HG03342 (cell line): ENCODE measurements around the gene NACAD.

ENCODE experiments used
- ATAC-seq: cut with Tn5 transposase; IDR thresholded peaks from one replicate; pipeline ENCODE4 v1.9.1; 2021; ENCODE audit warnings: mild to moderate bottlenecking, moderate library complexity; ENCODE audit not compliant: unreplicated experiment

The NACAD gene

GRCh38 chr7:45075871-45076796 is 12.6 kb downstream of the NACAD start:
- no peak for ATAC-seq

DNA sequence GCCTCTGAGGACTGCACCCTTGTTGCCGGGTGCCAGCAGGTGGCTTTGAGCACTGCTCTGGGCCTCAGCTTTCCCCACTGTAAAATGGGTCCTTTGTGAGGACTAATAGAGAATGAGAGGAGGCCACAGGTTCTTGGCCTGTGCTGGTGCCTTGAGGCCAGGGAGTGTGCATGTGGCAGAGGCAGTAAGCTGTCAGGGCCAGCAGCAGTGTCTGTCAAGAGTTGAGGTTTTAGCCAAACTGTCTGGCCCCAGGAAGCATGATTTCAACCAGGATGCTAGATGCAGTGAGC is 13.5 kb downstream of the NACAD start:
- no peak for ATAC-seq

DNA sequence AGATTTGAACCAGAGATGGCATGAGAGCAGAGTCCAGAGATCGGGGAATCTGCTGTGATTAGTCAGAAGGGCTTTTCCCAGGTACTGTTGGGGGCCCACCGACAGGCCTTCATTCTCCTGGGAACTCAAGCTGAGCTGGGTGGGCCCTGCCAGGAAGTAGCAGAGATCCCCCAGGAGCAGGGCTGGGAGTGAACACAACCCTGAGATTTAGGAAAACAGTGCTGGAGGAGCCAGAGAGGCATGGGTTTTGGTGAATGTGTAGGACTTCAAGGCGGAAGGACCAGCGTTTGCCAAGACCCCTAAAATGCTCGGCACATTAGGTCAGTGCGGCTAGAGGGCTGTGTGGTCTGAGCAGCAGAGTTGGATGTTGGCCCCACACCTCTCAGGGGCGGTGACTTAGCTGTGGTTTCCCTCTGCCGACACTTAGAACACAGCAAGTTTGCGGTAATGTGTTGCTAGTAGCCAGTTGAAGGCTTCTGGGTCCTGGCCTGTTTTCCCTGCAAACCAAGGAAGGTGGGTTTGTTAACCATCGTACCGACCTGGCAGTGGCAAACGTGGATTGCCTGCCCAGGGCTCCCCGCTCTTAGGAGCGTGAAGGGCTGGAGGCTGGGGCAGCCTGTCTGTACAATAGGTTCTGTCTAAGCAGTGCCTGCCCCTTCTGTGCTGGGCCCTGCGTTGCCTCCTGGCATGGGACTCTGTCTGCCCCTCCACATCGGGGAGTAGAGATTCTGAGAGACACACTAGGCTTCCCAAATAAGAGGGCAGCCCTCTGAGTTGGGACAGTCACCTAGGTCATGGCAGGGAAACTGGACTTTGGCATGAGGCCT is 14.0 kb downstream of the NACAD start:
- no peak for ATAC-seq

DNA sequence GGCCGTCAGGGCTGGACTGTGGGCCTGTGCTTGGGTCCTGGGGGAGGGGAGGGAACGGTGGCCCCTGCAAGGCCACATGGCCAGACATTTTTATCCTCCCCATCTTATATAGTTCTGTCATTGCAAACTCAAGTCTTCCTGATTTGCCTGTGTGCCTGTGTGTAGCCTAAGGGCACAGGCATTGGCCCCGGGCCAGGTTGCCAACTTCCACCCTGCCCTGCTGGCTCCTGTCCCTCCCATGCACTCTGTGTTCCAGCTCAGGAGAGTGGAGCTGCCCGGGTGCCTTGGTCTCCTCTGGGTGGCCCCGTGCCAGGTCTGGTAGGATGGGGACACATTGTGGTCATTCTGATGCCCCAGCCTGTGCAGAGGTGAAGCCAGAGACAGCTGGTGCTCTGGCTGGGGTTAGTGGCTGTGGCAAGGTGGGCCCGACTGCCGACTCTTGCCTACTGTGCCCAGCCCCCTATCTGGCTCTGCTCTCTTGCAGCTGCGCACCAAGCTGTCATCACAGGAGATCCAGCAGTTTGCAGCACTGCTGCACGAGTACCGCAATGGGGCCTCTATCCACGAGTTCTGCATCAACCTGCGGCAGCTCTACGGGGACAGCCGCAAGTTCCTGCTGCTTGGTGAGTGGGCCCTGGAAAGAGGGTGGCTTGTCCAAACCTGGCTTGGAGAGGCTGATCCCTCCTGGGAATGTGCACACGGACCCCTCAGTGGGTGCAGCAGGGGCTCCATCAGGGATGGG is 14.8 kb downstream of the NACAD start:
- ATAC-seq, result no peak

DNA sequence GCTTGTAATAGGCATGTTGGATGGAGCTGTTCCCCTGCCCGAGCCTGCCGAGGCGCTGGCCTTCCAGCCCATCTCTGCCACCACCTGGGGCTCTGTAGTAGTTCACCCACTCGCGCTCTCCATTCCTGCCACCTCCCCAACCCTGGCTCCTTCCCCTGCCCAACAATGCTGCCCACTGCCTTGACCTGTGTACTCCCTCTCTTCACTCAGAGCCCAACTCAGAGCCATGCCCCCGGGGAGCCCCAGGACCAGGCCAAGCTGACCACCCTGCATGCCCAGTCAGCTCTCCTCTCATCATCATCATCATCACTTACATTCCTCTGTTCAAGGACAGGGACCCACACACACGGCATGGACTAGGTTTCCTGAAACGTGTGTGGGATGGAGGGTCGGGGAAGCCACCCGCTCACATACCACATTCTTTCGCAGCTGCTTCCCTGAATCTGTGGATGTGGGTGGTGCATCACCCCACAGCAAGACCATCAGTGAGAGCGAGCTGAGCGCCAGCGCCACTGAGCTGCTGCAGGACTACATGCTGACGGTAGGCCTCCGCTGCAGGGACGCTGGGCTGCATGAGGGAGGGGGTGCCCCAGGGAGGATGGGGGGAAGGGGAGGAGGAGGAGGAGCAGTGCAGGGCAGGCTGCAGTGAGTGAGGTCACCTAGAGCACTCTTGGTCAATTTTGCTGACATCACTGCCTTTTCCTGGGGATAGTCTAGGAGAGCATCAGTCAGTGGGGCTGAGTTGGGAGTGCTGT is 15.6 kb downstream of the NACAD start:
- ATAC-seq, result no peak

DNA sequence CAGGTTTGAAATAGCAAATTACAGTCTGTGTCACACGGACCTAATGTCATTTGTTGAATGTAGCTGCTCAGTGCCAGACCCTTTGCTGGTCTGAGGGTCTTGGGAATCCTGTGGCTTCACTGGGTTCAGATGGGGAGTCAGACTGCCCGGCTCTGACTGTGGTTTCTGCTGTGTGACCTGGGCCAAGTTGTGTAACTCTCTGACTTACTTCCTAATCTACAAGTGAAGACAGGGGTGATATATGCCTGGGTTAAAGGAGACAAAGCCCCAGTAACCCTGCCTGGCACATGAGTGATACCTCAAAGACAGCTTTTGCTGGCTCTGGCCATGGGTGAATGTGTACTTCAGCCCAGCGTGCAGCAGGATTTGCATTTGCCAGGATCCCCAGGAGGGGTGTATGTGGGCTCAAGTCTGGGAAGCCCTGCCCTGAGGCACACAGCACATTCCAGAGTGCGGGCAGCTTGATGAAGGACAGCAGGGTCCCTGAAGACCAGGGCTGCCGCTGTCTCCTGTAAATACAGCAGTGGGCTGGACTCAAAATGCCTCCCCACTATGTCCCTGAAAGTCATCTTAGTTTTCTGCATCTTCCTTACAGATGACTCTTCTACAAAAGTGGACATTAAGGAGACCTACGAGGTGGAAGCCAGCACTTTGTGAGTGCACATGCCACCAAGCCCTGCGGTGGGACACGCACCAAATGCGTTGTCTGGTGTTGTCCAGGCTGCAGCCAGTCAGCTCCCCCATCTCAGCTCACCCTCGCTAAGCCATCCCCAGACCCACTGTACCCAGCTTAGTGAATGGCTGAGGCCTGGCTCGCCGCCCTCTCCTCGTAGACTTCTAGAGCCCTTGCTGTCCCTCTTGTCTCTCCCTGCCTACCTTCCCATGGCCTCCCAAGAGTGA is 16.4 kb downstream of the NACAD start:
- ATAC-seq, result no peak

DNA sequence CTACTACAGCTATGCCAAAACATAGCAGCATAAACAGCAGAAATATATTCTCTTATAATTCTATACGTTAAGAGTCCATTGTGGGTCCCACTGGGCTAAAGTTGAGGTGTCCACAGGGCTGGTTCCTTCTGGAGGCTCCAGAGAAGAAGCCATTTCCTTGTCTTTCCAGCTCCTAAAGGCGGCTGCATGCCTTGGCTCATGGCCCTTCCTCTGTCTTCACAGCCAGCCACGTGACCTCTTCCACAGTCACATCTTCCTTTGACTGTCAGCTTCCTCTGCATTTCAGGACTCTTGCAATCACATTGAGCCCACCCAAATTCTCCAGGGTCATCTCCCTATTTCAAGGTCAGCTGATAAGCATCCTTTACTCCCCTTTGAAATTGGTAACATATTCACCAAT is 17.2 kb downstream of the NACAD start:
- no peak for ATAC-seq

GRCh38 chr7:45070254-45070642 is 18.5 kb downstream of the NACAD start:
- no peak for ATAC-seq

DNA sequence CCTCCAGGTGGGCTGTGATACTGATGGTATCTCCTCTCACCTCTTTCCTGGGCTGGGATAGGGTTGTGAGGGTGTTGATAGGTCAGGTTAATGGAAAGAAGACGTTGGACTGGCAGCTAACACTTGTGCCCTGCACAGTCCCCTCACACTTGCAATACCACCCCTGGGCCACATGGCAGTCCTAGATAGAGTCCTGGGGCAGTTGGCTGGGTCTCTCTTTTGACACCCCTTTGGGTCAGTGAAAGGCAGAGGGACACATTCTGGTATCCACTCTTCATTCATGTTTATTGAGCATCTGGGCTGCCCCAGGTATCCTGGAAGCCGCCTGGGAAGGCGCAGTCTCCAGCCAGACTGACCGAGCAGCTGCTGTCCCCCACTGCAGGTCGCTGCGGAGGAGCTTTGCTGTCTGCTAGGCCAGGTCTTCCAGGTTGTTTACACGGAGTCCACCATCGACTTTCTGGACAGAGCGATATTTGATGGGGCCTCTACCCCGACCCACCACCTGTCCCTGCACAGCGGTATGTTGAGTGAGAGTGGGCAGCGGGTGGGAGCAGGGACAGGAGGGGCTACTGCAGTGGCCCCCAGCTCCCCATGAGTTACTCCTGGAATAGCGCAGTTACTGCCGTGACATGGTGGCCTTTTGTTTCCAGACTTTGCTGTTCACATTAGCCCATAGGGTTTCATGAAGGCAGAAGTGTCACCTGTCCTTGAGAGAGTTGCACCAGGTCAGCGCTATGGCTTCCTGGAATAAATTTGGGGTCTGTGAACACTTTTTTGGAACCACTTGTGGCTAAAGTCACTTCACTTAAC is 19.1 kb downstream of the NACAD start:
- no peak for ATAC-seq

- ATAC-seq, result no peak
Observed at GRCh38 chr7:45068236-45069023, 20.3 kb downstream of the NACAD start.

DNA sequence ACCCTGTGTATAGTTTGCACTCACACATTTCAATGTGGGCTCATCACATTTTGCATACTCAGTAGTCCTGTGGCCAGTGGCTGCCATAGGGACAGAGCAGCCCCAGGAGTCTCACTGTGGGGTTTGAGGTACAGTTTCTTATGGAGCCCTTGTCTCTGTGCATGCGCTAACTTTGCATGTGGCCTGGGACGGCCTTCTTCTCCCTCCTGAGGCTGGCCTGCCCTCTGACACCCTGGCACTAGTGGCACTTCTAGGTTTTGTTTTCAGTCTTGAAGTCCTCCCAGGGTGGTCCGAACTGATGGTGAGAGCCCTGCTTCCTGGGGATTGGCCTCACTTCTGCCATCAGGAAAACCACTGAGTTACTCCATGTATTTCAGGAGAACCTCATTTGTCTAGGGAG is 21.2 kb downstream of the NACAD start:
- ATAC-seq, result no peak

DNA sequence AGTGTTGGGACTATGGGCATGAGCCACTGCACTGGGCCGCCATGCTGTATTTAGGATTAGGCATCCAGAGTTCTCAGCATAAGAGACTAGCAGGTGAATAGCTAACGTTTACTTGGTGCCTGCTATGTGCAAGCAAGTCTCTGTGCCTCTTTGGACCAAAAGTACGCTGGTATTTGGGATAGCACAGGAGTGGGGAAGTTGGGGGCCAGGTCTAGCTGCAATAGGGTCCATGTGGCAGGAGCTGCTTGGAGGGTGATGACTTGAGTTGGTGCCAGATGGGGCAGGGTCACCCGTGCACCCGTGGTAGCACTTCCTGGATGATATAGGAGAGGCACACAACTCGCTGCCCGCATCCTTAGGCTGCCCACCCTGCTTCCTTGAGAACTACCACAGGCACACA is 22.4 kb downstream of the NACAD start:
- ATAC-seq, result no peak

- no peak for ATAC-seq
Observed at GRCh38 chr7:45065031-45065995, 23.5 kb downstream of the NACAD start.

DNA sequence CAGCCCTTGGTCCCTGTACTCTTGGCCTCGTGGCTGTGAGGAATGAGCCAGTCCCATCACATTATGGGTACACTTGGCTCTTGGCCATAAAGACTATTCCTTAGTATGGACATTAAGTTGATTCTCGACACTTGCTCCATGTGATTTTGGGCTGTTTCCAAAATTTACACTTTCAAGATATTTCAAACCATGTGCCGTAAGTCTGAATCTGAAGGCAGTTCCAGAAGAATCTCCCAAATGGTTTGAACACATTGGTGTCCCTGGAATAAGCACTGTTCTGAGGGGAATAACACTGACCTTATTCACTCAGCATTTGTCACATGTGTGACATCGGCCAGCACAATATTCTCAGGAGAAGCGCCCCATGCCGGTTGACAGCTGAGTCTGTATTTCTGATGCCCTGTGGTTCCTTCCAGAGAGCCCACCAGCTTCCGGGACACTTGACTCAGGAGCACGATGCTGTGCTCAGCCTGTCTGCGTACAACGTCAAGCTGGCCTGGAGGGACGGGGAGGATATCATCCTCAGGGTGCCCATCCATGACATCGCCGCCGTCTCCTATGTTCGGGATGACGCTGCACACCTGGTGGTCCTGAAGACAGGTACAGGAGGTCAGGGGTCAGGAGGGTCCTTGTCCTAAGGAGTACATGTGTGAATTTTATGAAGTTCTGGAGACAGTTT is 24.6 kb downstream of the NACAD start:
- no peak for ATAC-seq

- ATAC-seq, result no peak
Observed at GRCh38 chr7:45061806-45062425, 26.9 kb downstream of the NACAD start.

DNA sequence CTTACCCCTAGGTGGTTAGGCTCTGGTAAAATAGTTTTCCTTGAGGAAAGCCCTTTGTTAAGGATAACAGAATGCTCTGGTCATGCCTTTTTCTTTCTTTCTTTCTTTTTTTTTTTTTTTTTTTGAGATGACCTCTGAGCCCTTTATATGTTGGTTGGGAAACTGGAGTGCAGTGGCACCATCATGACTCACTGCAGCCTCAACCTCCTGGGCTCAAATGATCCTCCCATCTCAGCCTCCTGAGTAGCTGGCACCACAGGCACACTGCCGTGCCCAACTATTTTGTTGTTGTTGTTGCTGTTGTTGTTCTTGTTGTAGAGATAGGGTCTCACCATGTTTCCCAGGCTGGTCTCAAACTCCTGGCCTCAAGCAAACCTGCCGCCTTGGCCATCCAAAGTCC is 27.4 kb downstream of the NACAD start:
- no peak for ATAC-seq
